ENCODE results near the gene PTPRH. TPM values are rescaled to one million over a fixed set of nuclear protein-coding genes. Genes with fewer than 3 reads are reported as not detected.

The PTPRH gene
- polyA plus RNA-seq, 1 donor (not counting 4 experiments of a cell fraction or from before 2014, with no cell fraction given) = 0.17 TPM

- Histone ChIP-seq H4K20me1 (ENCODE audit: control insufficient read depth, extremely low read depth, insufficient read depth, low read length) (peaks cover 39% of the 10 kb centered on the region), H3K4me1 (ENCODE audit: control insufficient read depth, extremely low read depth, insufficient read depth, low read length) (peaks cover 27% of the 10 kb centered on the region), H3K9me3 (ENCODE audit: control insufficient read depth, low read depth, low read length) (no peaks in the 10 kb centered on the region), H3K27me3 (ENCODE audit: control insufficient read depth, extremely low read depth, insufficient read depth, low read length) (no peaks in the 10 kb centered on the region), H3K27ac (ENCODE audit: control insufficient read depth, insufficient read depth, low read length) (peak overlapping the region; percentile 91), H3K79me2 (ENCODE audit: control insufficient read depth, insufficient read depth, low read length) (peaks cover 59% of the 10 kb centered on the region), H3K4me3 (ENCODE audit: control insufficient read depth in 2 of 3, extremely low read depth in 1 of 3, insufficient read depth in 2 of 3, low read depth in 1 of 3, low read length in 3 of 3) (peak overlapping the region; percentile 79 to 99 (median 88)), H3K9me1 (ENCODE audit: control insufficient read depth, extremely low read depth, insufficient read depth, low read length) (peaks cover 10% of the 10 kb centered on the region), H3K4me2 (ENCODE audit: control insufficient read depth, extremely low read depth, insufficient read depth, low read depth, low read length) (peak overlapping the region; percentile 96), H3K36me3 (ENCODE audit: control insufficient read depth in 2 of 2, extremely low read depth in 1 of 2, insufficient read depth in 2 of 2, low read length in 2 of 2) (peaks cover 2 to 11% of the 10 kb centered on the region in 2 experiments), H2AFZ (ENCODE audit: control insufficient read depth, low read length) (no peak overlapping the region), H3K9ac (ENCODE audit: control insufficient read depth, extremely low read depth, insufficient read depth, low read length) (peak overlapping the region; percentile 94)
- FAIRE-seq = no peak
- no peak for DNase-seq (ENCODE audit: low read depth, low spot score)
- dilution Hi-C loops (cut with MboI; ENCODE audit: extremely low pct_ligation_motif_present, low sequenced_read_pairs) = no loop called here
- TF ChIP-seq EZH2 (IDR thresholded peaks at IDR 0.05; ENCODE audit: low read length) = no peak
- no peak for TF ChIP-seq CTCF (optimal IDR thresholded peaks at IDR 0.05 in 1 of 3, IDR thresholded peaks at IDR 0.05 in 1 of 3, conservative IDR thresholded peaks at IDR 0.05 in 1 of 3; ENCODE audit: extremely low read depth in 1 of 3, insufficient read depth in 2 of 3, low read length in 3 of 3)
These were observed 48.4 kb upstream of the PTPRH start for GRCh38 chr19:55257461-55258420.

GRCh38 chr19:55256562-55257460 is 47.5 kb upstream of the PTPRH start:
- Histone ChIP-seq H2AFZ (ENCODE audit: control insufficient read depth, low read length) (no peak overlapping the region), H3K9me3 (ENCODE audit: control insufficient read depth, low read depth, low read length) (no peaks in the 10 kb centered on the region), H3K79me2 (ENCODE audit: control insufficient read depth, insufficient read depth, low read length) (peaks cover 67% of the 10 kb centered on the region), H3K4me1 (ENCODE audit: control insufficient read depth, extremely low read depth, insufficient read depth, low read length) (peaks cover 31% of the 10 kb centered on the region), H4K20me1 (ENCODE audit: control insufficient read depth, extremely low read depth, insufficient read depth, low read length) (peaks cover 40% of the 10 kb centered on the region), H3K9ac (ENCODE audit: control insufficient read depth, extremely low read depth, insufficient read depth, low read length) (peak overlapping the region; percentile 94), H3K36me3 (ENCODE audit: control insufficient read depth in 2 of 2, extremely low read depth in 1 of 2, insufficient read depth in 2 of 2, low read length in 2 of 2) (peaks cover under 1 to 13% of the 10 kb centered on the region in 2 experiments), H3K4me2 (ENCODE audit: control insufficient read depth, extremely low read depth, insufficient read depth, low read depth, low read length) (peak overlapping the region; percentile 96), H3K9me1 (ENCODE audit: control insufficient read depth, extremely low read depth, insufficient read depth, low read length) (peaks cover 10% of the 10 kb centered on the region), H3K4me3 (ENCODE audit: control insufficient read depth in 2 of 3, extremely low read depth in 1 of 3, insufficient read depth in 2 of 3, low read depth in 1 of 3, low read length in 3 of 3) (peak overlapping the region; percentile 79 to 99 (median 88)), H3K27me3 (ENCODE audit: control insufficient read depth, extremely low read depth, insufficient read depth, low read length) (no peaks in the 10 kb centered on the region), H3K27ac (ENCODE audit: control insufficient read depth, insufficient read depth, low read length) (peak overlapping the region; percentile 91)
- dilution Hi-C loops (cut with MboI; ENCODE audit: extremely low pct_ligation_motif_present, low sequenced_read_pairs) = no loop called here
- no peak for DNase-seq (ENCODE audit: low read depth, low spot score)
- FAIRE-seq = no peak
- TF ChIP-seq EZH2 (IDR thresholded peaks at IDR 0.05; ENCODE audit: low read length) (no peak), CTCF (optimal IDR thresholded peaks at IDR 0.05 in 1 of 3, IDR thresholded peaks at IDR 0.05 in 1 of 3, conservative IDR thresholded peaks at IDR 0.05 in 1 of 3; ENCODE audit: extremely low read depth in 1 of 3, insufficient read depth in 2 of 3, low read length in 3 of 3) (no peak)
